Sigmoid colon (tissue), 7 donors: ENCODE results near the gene MKRN3. TPM values are rescaled to one million over a fixed set of nuclear protein-coding genes. Genes with fewer than 3 reads are reported as not detected.
"Not testable (repeated sequence)": the region's sequence is repeated elsewhere in the genome, so short reads cannot be mapped to it uniquely, and the experiment has no call there.

ENCODE experiments used
- DNase-seq: peaks from one replicate; pipeline ENCODE4 v3.0.0-alpha.2; 2019
- H3K27ac ChIP-seq, 4 donors: fragments of 200-600 bp; sonication (generic); one replicate each; pipeline ENCODE4 v1.5.1; 2016 to 2019; ENCODE audit warnings: mild to moderate bottlenecking in 1 of 4
- H3K27me3 ChIP-seq, 3 donors: fragments of 200-600 bp; sonication (generic); one replicate each; pipeline ENCODE4 v1.5.1; 2019; ENCODE audit warnings: mild to moderate bottlenecking in 1 of 3
- H3K36me3 ChIP-seq, 4 donors: fragments of 200-600 bp; sonication (generic); one replicate each; pipeline ENCODE4 v1.5.1; 2016 to 2019
- H3K4me1 ChIP-seq, 4 donors: fragments of 200-600 bp; sonication (generic); one replicate each; pipeline ENCODE4 v1.5.1; 2017 to 2019
- H3K4me3 ChIP-seq, 4 donors: fragments of 200-600 bp; sonication (generic); one replicate each; pipeline ENCODE4 v1.5.1; 2017 to 2019; ENCODE audit warnings: mild to moderate bottlenecking in 2 of 4, moderate library complexity in 1 of 4
- H3K9me3 ChIP-seq, 4 donors: fragments of 200-600 bp in 3 of 4; sonication (generic) in 3 of 4; one replicate each; pipeline versions ENCODE4 v1.5.1 to v1.6.1; 2013 to 2019
- EP300 ChIP-seq, 4 donors: sonication (generic); formaldehyde crosslinking; IDR thresholded peaks; one replicate each; pipeline ENCODE4 v1.6.1; 2017; ENCODE audit warnings: antibody characterized with exemption in 4 of 4
- POLR2A ChIP-seq, 2 donors: fragments of 450-650 bp; IDR thresholded peaks; one replicate each; pipeline ENCODE4 v1.6.1; 2016; ENCODE audit warnings: antibody characterized with exemption in 2 of 2, mild to moderate bottlenecking in 2 of 2, moderate library complexity in 2 of 2
- POLR2AphosphoS5 ChIP-seq, 4 donors: sonication (generic); formaldehyde crosslinking; IDR thresholded peaks; one replicate each; pipeline ENCODE4 v1.6.1; 2017; ENCODE audit warnings: antibody characterized with exemption in 4 of 4
- WGBS, 2 donors: extraction: QIAGEN DNeasy Blood & Tissue Kit; methylation state at CpG; one replicate each; pipeline ENCODE4 v1.1.7; 2013; 5-methylcytosine and 5-hydroxymethylcytosine counted together
- intact Hi-C: fragments of 100-400 bp; cut with DNase I; formaldehyde crosslinking; loops from one replicate; pipeline ENCODE4 v1.15.1; 2023
- polyA plus RNA-seq, 3 donors: library from polyadenylated mRNA; stranded (reverse); fragments of 200-250 nt; gene quantifications; one replicate each; pipeline ENCODE4 v1.2.3, GENCODE V29; 2013
- total RNA-seq, 4 donors: library from RNA; depleted of rRNA; stranded (reverse); fragments of >200 nt; gene quantifications; one replicate each; pipeline ENCODE4 v1.1.0, GENCODE V29; 2016
- TF ChIP-seq, protein P1 (sequence below), 4 experiments: fragments of 450-650 bp in 3 of 4; fragments of 200-600 bp in 1 of 4; IDR thresholded peaks; one replicate each; pipeline ENCODE4 v1.5.1; 2016 to 2019; ENCODE audit warnings: antibody characterized with exemption in 4 of 4, mild to moderate bottlenecking in 3 of 4, moderate library complexity in 2 of 4
- donor health status: healthy with polysubstance abuse.
- donor health status: Bipolar disorder and iron deficiency.
- donor health status: healthy.

Gene MKRN3
- total and polyA plus RNA-seq, 7 donors: 0.27 to 2.1 (median 1.1) TPM; not detected in 2

GRCh38 chr15:23594252-23594770 lies 28.8 kb downstream of the MKRN3 start:
- no peak for DNase-seq
- WGBS, 2 donors: 82 to 87% methylated on average over 7 of the region's 7 CpGs
- no peaks in the 10 kb centered on the region for H3K9me3 ChIP-seq
- no peaks in the 10 kb centered on the region for H3K36me3 ChIP-seq
- no peaks in the 10 kb centered on the region for H3K4me1 ChIP-seq
- TF ChIP-seq POLR2A (IDR thresholded peaks at IDR 0.05) (no peak), EP300 (IDR thresholded peaks at IDR 0.05) (no peak), POLR2AphosphoS5 (IDR thresholded peaks at IDR 0.05) (no peak)
- TF ChIP-seq, protein P1, sequence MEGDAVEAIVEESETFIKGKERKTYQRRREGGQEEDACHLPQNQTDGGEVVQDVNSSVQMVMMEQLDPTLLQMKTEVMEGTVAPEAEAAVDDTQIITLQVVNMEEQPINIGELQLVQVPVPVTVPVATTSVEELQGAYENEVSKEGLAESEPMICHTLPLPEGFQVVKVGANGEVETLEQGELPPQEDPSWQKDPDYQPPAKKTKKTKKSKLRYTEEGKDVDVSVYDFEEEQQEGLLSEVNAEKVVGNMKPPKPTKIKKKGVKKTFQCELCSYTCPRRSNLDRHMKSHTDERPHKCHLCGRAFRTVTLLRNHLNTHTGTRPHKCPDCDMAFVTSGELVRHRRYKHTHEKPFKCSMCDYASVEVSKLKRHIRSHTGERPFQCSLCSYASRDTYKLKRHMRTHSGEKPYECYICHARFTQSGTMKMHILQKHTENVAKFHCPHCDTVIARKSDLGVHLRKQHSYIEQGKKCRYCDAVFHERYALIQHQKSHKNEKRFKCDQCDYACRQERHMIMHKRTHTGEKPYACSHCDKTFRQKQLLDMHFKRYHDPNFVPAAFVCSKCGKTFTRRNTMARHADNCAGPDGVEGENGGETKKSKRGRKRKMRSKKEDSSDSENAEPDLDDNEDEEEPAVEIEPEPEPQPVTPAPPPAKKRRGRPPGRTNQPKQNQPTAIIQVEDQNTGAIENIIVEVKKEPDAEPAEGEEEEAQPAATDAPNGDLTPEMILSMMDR (IDR thresholded peaks at IDR 0.05): no peak
- intact Hi-C loops: no loop called here
- no peak overlapping the region for H3K27ac ChIP-seq
- H3K27me3 ChIP-seq: no peaks in the 10 kb centered on the region
- no peak overlapping the region for H3K4me3 ChIP-seq

DNA sequence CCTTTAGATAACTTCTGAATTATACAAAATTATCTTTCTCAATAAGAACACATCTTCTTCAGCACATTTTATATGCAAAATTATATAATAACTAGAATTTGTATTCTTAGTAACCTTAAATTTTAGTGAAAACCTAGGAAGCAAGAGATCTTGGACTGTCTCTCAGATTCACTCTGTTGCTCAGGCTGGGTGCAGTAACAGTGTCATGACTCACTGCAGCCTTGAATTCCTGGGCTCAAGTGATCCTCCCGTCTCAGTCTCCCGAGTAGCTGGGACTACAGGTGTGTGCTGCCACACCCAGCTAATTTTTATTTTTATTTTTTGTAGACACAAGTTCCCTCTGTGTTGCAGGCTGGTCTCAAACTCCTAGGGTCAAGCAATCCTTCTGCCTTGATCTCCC lies 29.9 kb downstream of the MKRN3 start:
- no peaks in the 10 kb centered on the region for H3K36me3 ChIP-seq
- no peaks in the 10 kb centered on the region for H3K9me3 ChIP-seq
- H3K27ac ChIP-seq: no peak overlapping the region
- WGBS, 2 donors: 18 to 54% methylated on average over 2 of the region's 2 CpGs
- intact Hi-C loops: no loop called here
- no peak overlapping the region for H3K4me3 ChIP-seq
- TF ChIP-seq POLR2AphosphoS5 (IDR thresholded peaks at IDR 0.05) (no peak), EP300 (IDR thresholded peaks at IDR 0.05) (no peak), POLR2A (IDR thresholded peaks at IDR 0.05) (no peak)
- TF ChIP-seq, protein P1 (IDR thresholded peaks at IDR 0.05): no peak
- no peak for DNase-seq
- no peaks in the 10 kb centered on the region for H3K27me3 ChIP-seq
- no peaks in the 10 kb centered on the region for H3K4me1 ChIP-seq

DNA sequence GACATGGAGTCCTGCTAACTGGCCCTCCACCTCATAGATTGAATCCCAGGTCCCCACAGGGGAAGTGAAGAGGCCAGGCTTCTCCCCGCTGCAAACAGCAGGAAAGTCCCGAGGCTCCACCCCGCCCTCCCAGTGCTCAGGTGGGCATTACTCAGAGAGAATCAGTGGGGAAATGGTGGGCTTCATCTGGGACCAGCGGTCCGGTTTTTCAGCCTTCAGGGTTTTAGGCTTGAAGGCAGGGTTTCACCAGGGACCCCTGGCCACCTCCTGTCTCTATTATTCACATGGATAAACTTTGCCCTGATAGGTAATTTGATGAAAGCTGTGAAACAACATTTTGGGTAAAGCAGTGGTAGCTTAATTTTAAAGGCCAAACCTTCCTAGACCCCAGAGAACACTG lies 31.3 kb downstream of the MKRN3 start:
- no peaks in the 10 kb centered on the region for H3K9me3 ChIP-seq
- WGBS, 2 donors: 79 to 82% methylated on average over 5 of the region's 5 CpGs
- no peaks in the 10 kb centered on the region for H3K4me1 ChIP-seq
- H3K36me3 ChIP-seq: no peaks in the 10 kb centered on the region
- no peak overlapping the region for H3K27ac ChIP-seq
- TF ChIP-seq EP300 (IDR thresholded peaks at IDR 0.05) (no peak), POLR2AphosphoS5 (IDR thresholded peaks at IDR 0.05) (no peak), POLR2A (IDR thresholded peaks at IDR 0.05) (no peak)
- TF ChIP-seq, protein P1 (IDR thresholded peaks at IDR 0.05): no peak
- H3K4me3 ChIP-seq: no peak overlapping the region
- no peak for DNase-seq
- intact Hi-C loops: no loop called here
- H3K27me3 ChIP-seq: no peaks in the 10 kb centered on the region

GRCh38 chr15:23597278-23597677 lies 31.8 kb downstream of the MKRN3 start:
- intact Hi-C loops, H3K4me3 ChIP-seq, H3K27ac ChIP-seq, H3K27me3 ChIP-seq, H3K9me3 ChIP-seq, DNase-seq, H3K4me1 ChIP-seq, H3K36me3 ChIP-seq: not testable (repeated sequence)
- 88% methylated on average over 14 of the region's 14 CpGs for WGBS, 2 donors

- H3K27ac ChIP-seq: no peak overlapping the region
- no peaks in the 10 kb centered on the region for H3K4me1 ChIP-seq
- 81 to 82% methylated on average over 1 of the region's 1 CpG for WGBS, 2 donors
- intact Hi-C loops: no loop called here
- H3K36me3 ChIP-seq: no peaks in the 10 kb centered on the region
- H3K4me3 ChIP-seq: no peak overlapping the region
- DNase-seq: no peak
- no peaks in the 10 kb centered on the region for H3K9me3 ChIP-seq
- TF ChIP-seq POLR2AphosphoS5 (IDR thresholded peaks at IDR 0.05): no peak
- TF ChIP-seq, protein P1 (IDR thresholded peaks at IDR 0.05): no peak
- no peak for TF ChIP-seq POLR2A (IDR thresholded peaks at IDR 0.05)
- no peak for TF ChIP-seq EP300 (IDR thresholded peaks at IDR 0.05)
- H3K27me3 ChIP-seq: no peaks in the 10 kb centered on the region
These were observed 33.6 kb downstream of the MKRN3 start for GRCh38 chr15:23599053-23599452.
